Sigmoid colon (tissue), 4 donors: ENCODE measurements around the gene SS18.
"Not testable (repeated sequence)": the region's sequence is repeated elsewhere in the genome, so short reads cannot be mapped to it uniquely, and the experiment has no call there.

ENCODE experiments used
- POLR2AphosphoS5 ChIP-seq, 4 donors: sonication (generic); formaldehyde crosslinking; IDR thresholded peaks; one replicate each; pipeline ENCODE4 v1.6.1; 2017; ENCODE audit warnings: antibody characterized with exemption in 4 of 4
- TF ChIP-seq, protein P1 (sequence below), 4 experiments: fragments of 450-650 bp in 3 of 4; fragments of 200-600 bp in 1 of 4; IDR thresholded peaks; one replicate each; pipeline ENCODE4 v1.5.1; 2016 to 2019; ENCODE audit warnings: antibody characterized with exemption in 4 of 4, mild to moderate bottlenecking in 3 of 4, moderate library complexity in 2 of 4

DNA sequence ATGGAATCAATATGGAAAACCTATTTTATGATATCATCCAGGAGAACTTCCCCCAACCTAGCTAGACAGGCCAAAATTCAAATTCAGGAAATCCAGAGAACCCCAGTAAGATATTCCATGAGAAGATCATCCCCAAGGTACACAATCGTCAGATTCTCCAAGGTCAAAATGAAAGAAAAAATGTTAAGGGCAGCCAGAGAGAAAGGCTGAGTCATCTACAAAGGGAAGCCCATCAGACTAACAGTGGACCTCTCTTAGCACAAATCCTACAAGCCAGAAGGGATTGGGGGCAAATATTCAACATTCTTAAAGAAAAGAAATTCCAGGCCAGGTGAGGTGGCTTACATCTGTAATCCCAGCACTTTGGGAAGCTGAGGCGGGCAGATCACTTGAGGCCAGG, 31.6 kb upstream of the SS18 start:
- TF ChIP-seq POLR2AphosphoS5 (IDR thresholded peaks at IDR 0.05) = not testable (repeated sequence)
- TF ChIP-seq, protein P1, sequence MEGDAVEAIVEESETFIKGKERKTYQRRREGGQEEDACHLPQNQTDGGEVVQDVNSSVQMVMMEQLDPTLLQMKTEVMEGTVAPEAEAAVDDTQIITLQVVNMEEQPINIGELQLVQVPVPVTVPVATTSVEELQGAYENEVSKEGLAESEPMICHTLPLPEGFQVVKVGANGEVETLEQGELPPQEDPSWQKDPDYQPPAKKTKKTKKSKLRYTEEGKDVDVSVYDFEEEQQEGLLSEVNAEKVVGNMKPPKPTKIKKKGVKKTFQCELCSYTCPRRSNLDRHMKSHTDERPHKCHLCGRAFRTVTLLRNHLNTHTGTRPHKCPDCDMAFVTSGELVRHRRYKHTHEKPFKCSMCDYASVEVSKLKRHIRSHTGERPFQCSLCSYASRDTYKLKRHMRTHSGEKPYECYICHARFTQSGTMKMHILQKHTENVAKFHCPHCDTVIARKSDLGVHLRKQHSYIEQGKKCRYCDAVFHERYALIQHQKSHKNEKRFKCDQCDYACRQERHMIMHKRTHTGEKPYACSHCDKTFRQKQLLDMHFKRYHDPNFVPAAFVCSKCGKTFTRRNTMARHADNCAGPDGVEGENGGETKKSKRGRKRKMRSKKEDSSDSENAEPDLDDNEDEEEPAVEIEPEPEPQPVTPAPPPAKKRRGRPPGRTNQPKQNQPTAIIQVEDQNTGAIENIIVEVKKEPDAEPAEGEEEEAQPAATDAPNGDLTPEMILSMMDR (IDR thresholded peaks at IDR 0.05) = not testable (repeated sequence)
